MG63 (cell line): Measurements from ENCODE around the gene DR1. TPM values are rescaled to one million over a fixed set of nuclear protein-coding genes. Genes with fewer than 3 reads are reported as not detected.
"Not testable (repeated sequence)": the region's sequence is repeated elsewhere in the genome, so short reads cannot be mapped to it uniquely, and the experiment has no call there.

Source experiments
- DNase-seq: peaks from one replicate; pipeline ENCODE4 v3.0.0-alpha.2; 2020
- H3K27me3 ChIP-seq: fragments of 250-450 bp; sonication (Bioruptor Pico); 2 replicates; pipeline ENCODE4 v1.5.1; 2020; ENCODE audit warnings: mild to moderate bottlenecking, moderate library complexity
- H3K36me3 ChIP-seq: fragments of 250-450 bp; sonication (Bioruptor Pico); 2 replicates; pipeline ENCODE4 v1.5.1; 2020; ENCODE audit warnings: mild to moderate bottlenecking, moderate library complexity
- H3K4me3 ChIP-seq: fragments of 250-450 bp; sonication (Bioruptor Pico); 2 replicates; pipeline ENCODE4 v1.5.1; 2020; ENCODE audit warnings: mild to moderate bottlenecking, moderate library complexity
- H3K9me3 ChIP-seq: fragments of 250-450 bp; sonication (Bioruptor Pico); 2 replicates; pipeline ENCODE4 v1.5.1; 2020; ENCODE audit warnings: mild to moderate bottlenecking, moderate library complexity
- total RNA-seq: library from RNA; depleted of rRNA; stranded (reverse); fragments of >200 nt; shearing (Covaris generic); gene quantifications from 2 replicates; pipeline ENCODE4 v1.2.3, GENCODE V29; 2014; ENCODE audit warnings: low replicate concordance

Gene DR1
- total RNA-seq, 1 experiment from 2014 or later, result 50.0 TPM

DNA sequence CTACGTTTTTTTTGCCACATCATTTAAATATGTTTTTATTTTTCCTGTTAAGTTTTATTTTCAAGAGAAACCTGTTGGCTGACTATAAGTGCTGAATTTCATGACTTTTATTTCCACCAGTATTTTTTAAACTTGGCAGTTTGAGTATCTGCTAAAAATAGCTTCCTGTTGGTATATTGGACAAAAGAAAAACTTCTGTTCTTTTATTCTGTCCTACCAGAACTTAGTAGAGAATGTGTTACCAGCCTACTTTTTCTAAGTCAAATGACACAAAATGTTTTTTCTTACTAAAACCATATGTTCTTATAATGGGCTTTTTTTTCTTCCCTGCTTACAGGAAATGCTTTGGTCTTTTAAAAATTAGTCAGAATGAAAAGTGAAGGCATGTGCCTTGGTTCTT lies 7.6 kb downstream of the DR1 start:
- no peaks in the 10 kb centered on the region for H3K27me3 ChIP-seq
- no peaks in the 10 kb centered on the region for H3K9me3 ChIP-seq
- no peak overlapping the region for H3K4me3 ChIP-seq
- no peak for DNase-seq
- peaks cover 78% of the 10 kb centered on the region for H3K36me3 ChIP-seq

DNA sequence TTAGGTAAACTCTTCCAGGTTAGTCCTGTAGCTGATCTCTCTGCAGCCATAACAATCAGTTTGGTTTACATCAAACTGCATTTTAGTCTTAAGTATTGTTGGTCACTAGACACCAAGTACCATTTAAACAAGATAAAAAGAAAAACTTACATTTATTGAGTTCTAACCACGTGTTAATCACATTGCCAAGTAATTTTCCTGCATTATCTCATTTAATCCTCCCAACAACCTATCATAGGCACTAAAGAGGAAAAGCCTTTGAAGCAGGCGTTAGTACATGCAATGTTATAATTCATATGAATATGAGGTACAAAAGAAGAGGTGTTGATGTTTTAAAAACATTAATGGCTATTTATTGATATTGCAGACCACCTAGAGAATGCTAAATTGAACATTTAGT lies 9.0 kb downstream of the DR1 start:
- Histone ChIP-seq H3K27me3 (no peaks in the 10 kb centered on the region), H3K4me3 (no peak overlapping the region), H3K36me3 (peaks cover 79% of the 10 kb centered on the region), H3K9me3 (no peaks in the 10 kb centered on the region)
- DNase-seq, result no peak

DNA sequence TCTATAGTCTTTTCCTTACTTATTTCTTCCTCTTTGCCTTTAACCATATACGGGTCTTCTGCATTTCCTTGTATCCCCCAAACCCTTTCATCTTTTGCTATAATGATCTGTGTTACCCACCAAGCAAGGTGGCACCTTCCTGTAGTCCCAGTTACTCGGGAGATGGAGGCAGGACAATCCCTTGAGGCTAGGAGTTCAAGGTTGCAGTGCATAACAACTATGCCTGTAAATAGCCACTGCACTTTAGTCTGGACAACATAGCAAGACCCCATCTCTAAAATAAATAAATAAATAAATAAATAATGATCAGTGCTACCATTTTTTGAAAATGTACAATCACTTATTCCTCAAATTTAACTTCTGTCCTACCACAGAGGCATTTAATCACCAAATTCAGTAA lies 11.5 kb downstream of the DR1 start:
- H3K36me3 ChIP-seq, result peaks cover 76% of the 10 kb centered on the region
- no peak overlapping the region for H3K4me3 ChIP-seq
- DNase-seq, result no peak
- H3K27me3 ChIP-seq, result no peaks in the 10 kb centered on the region
- H3K9me3 ChIP-seq, result no peaks in the 10 kb centered on the region

DNA sequence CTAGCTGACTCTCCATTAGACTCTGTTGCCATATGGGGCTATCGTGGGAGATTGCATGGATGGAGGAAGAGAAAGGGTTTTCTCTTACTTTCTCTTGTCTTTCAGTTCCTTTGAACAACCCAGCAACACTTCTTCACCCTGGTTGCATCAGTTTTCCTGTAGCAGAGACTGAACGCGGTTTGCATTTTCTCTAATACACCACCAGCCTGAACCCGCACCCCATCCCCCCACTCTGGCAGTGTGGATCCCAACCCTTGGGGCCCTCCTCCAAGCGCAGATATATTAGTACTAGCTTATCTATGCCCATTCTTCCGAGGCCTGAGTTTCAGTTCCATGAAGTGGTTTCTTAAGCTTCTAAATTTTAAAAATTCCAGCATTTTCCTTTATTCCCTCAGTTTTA lies 12.6 kb downstream of the DR1 start:
- Histone ChIP-seq H3K9me3 (no peaks in the 10 kb centered on the region), H3K27me3 (no peaks in the 10 kb centered on the region), H3K4me3 (no peak overlapping the region), H3K36me3 (peaks cover 78% of the 10 kb centered on the region)
- no peak for DNase-seq

DNA sequence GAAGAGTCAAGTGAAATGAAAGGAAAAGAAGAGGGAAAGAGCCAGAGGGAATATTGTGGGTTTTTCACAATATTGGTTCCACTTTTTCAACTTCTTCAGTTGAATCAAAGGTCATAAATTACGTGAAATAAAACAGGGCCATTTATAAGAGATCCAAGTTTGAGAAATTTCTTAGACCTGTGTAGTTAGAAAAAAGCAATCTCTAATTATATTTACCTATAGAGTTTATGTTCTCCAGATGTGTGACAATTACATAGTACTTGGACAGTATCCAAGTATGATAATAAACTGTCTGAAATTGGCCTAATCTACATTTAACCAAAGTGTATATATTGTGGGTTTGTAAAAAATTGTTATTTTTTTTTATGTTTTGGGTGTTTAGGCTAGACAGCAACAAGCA lies 14.4 kb downstream of the DR1 start:
- no peak overlapping the region for H3K4me3 ChIP-seq
- DNase-seq, result no peak
- no peaks in the 10 kb centered on the region for H3K9me3 ChIP-seq
- no peaks in the 10 kb centered on the region for H3K27me3 ChIP-seq
- peaks cover 69% of the 10 kb centered on the region for H3K36me3 ChIP-seq

DNA sequence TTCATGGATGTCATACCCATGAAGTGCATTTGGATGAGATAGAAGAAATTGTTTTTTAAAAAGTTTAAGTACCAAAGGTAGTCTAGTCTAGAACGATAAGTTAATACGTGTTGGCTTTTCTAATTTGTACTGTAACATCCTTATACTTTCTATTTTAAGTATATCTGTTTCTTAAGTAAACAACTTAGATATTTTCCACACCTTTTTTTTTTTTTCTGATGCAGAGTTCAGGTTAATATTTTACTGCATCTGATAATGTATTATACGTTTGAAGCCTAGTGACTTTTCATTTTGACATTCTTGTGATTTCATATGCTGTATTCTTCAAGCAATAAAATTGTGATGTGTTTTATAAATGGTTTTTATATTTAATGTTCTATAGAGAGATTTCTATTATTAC lies 16.5 kb downstream of the DR1 start:
- Histone ChIP-seq H3K36me3 (peaks cover 68% of the 10 kb centered on the region), H3K4me3 (no peak overlapping the region), H3K27me3 (no peaks in the 10 kb centered on the region), H3K9me3 (no peaks in the 10 kb centered on the region)
- no peak for DNase-seq

DNA sequence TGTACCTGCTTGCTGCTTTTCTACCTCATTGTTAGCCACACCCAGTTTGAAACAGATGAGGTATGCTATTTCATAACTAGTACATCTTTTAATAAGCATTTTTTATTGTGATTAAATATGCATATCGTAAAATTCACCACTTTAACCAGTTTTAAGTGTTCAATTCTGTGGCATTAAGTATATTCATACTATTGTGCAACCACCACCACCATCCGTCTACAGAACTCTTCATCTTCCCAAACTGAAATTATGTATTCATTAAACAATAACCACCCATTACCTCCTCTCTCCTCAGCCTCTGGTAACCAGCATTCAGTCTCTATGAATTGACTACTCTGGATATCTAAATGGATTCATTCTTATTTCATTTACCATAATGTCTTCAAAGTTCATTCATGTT lies 20.1 kb downstream of the DR1 start:
- H3K4me3 ChIP-seq, result no peak overlapping the region
- no peak for DNase-seq
- H3K9me3 ChIP-seq, result no peaks in the 10 kb centered on the region
- peaks cover 50% of the 10 kb centered on the region for H3K36me3 ChIP-seq
- H3K27me3 ChIP-seq, result no peaks in the 10 kb centered on the region

DNA sequence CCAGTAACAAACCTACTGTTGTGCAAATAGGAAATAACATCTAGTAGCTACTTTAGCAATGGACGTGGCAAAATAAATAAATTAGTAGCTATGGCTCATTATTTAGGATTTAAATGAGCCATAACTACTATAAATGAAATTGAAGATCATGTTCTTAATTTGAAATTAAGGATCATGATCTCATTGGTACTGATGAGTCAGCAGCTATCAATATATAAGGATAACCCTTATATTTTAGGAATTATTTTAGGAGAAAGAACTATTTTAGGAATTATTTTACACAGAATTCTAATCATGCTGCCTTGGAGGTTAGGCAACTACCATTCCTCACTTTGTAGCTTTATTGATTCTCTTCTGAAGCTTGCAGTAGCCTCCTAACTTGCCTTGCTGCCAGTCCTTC lies 24.0 kb downstream of the DR1 start:
- Histone ChIP-seq H3K4me3 (no peak overlapping the region), H3K9me3 (0 out of 2 replicates have a peak, but pooled peaks cover 2% of the 10 kb centered on the region), H3K27me3 (no peaks in the 10 kb centered on the region), H3K36me3 (peaks cover 41% of the 10 kb centered on the region)
- DNase-seq, result no peak

DNA sequence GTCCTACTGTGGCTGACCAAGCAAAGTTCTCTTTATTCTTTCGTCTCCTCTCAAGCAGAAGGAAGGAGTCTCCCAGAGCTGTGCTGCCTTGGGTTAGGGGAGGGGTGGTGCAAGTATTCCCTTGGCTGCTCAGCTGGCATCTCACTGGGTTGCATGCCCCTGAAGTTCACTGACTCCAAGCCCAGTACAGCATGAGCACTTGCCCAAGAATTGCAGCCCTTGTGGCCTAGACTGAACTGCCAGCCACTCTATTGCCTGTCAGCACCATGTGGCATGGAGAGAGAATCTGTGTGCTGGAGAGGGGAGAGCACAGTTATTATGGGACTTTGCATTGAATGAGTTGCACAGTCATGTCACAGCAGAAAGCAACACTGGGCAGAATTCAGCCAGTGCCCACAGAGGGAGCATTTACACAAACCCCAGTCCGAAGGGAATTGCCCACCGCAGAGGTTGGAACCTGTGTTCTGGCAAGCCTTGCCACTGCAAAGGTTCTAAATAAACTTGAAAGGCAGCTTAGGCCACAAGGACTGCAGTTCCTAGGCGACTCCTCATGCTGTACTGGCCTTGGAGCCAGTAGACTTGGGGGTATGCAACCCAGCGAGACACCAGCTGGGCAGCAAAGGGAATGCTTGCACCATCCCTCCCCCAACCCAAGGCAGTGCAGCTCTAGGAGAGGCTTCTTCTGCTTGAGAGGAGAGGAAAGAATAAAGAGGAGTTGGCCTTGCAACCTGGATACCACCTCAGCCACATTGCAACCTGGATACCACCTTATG lies 28.8 kb downstream of the DR1 start:
- Histone ChIP-seq H3K36me3 (peaks cover 7% of the 10 kb centered on the region), H3K27me3 (no peaks in the 10 kb centered on the region), H3K4me3 (no peak overlapping the region), H3K9me3 (peaks cover 4% of the 10 kb centered on the region; the same call in 1 of the 2 replicates)
- DNase-seq, result no peak

DNA sequence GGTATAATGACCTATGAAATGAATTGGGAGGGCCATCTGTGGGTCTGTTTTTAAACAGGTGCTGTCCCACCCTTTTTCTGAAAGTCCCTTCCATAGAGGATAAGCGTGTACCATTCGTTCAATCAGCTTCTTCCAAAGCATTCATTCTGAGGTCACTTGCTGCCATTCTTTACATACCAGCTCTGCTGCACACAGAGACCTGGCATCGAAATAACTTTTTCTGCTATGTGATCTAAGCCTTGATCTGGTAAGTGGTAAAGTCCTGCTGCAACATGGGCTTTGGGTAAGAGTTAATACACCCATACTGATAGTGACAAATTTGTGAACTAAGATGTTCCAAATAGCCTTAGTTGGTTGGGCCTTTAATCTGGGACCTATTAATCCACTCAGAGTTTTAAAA lies 38.9 kb downstream of the DR1 start:
- peaks cover 5% of the 10 kb centered on the region for H3K9me3 ChIP-seq
- peaks cover 5% of the 10 kb centered on the region; the same call in 1 of the 2 replicates for H3K36me3 ChIP-seq
- no peak overlapping the region for H3K4me3 ChIP-seq
- no peak for DNase-seq
- H3K27me3 ChIP-seq, result no peaks in the 10 kb centered on the region

DNA sequence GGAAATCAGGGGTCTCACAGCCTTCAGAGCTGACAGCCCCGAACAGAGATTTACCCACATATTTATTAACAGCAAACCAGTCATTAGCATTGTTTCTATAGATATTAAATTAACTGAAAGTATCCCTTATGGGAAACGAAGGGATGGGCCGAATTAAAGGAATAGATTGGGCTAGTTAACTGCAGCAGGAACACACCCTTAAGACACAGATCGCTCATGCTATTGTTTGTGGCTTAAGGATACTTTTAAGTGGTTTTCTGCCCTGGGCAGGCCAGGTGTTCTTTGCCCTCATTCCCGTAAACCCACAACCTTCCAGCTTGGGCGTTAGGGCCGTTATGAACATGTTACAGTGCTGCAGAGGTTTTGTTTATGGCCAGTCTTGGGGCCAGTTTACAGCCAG lies 40.6 kb downstream of the DR1 start:
- H3K4me3 ChIP-seq, DNase-seq, H3K36me3 ChIP-seq, H3K9me3 ChIP-seq, H3K27me3 ChIP-seq: not testable (repeated sequence)

DNA sequence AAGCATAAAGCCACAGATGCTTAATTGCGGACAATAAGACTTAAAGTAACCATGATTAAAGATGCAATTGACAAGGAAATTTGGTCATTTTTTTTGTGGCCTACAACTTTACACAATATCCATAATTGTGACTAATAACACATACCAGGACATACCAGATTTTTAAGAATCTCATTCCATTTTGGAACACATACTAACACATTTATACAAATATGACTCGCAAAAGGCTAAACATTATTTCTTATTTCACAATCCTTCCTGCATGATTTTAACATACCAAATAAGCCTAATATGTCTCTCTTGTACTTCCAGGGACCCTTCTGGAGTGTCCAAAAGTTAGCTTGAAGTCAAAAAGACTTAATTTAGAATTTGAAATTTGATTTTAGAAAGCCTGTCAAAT lies 48.8 kb downstream of the DR1 start:
- Histone ChIP-seq H3K27me3 (no peaks in the 10 kb centered on the region), H3K9me3 (peaks cover 4% of the 10 kb centered on the region; the same call in 1 of the 2 replicates), H3K4me3 (no peak overlapping the region), H3K36me3 (no peaks in the 10 kb centered on the region)
- no peak for DNase-seq

DNA sequence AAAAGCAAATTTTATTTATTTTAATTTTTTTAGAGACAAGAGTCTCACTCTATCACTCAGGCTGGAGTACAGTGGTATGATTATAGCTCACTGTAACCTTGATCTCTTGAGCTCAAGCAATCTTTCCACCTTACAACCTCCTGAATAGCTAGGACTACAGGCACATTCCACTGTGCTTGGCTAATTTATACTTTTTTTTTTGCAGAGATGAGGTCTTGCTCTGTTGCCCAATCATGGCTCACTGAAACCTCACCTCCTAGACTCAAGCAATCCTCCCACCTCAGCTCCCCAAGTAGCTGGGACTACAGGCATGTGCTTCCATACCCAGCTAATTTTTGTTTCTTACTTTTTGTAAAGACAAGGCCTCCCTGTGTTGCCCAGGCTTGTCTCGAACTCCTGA lies 49.5 kb downstream of the DR1 start:
- no peaks in the 10 kb centered on the region for H3K36me3 ChIP-seq
- no peak overlapping the region for H3K4me3 ChIP-seq
- peaks cover 4% of the 10 kb centered on the region; the same call in 1 of the 2 replicates for H3K9me3 ChIP-seq
- H3K27me3 ChIP-seq, result no peaks in the 10 kb centered on the region
- no peak for DNase-seq

DNA sequence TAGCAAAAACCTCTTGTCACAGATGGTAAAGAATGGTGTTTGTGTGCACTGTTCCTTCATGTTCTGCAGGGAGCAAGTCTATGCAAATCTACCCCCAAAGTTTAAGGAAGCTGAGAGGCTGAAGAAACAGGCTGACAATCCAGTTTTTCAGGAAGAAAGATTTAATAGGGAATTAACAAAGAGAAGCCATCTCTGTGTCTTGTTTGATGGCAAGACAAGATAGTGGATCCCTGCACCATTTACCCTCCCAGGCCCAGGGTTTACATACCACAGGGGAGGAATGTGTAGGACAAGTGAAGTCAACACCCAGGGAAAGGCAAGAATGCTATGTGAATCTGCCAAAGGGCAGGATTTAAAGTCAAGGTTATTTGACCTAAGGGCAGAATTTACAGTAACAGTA lies 54.1 kb downstream of the DR1 start:
- Histone ChIP-seq H3K27me3 (no peaks in the 10 kb centered on the region), H3K9me3 (peaks cover 4% of the 10 kb centered on the region; the same call in 1 of the 2 replicates), H3K4me3 (no peak overlapping the region), H3K36me3 (no peaks in the 10 kb centered on the region)
- DNase-seq, result no peak

DNA sequence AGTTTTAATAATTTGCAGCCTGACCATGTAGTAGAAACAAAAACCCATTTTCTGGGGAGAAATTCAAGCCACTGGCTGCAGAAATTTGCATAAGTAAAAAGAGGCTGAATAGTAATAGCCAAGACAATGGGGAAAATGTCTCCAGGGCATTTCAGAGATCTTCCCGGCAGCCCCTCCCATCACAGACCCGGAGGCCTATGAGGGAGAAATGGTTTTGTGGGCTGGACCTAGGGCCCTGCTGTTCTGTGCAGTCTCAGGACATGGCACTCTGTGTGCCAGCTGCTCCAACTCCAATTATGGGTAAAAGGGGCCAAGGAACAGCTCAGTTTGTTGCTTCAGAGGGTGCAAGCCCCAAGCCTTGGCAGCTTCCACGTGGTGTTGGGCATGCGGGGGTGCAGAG lies 62.5 kb downstream of the DR1 start:
- no peak for DNase-seq
- peaks cover 5% of the 10 kb centered on the region; the same call in 1 of the 2 replicates for H3K9me3 ChIP-seq
- no peaks in the 10 kb centered on the region for H3K36me3 ChIP-seq
- H3K4me3 ChIP-seq, result no peak overlapping the region
- H3K27me3 ChIP-seq, result no peaks in the 10 kb centered on the region

DNA sequence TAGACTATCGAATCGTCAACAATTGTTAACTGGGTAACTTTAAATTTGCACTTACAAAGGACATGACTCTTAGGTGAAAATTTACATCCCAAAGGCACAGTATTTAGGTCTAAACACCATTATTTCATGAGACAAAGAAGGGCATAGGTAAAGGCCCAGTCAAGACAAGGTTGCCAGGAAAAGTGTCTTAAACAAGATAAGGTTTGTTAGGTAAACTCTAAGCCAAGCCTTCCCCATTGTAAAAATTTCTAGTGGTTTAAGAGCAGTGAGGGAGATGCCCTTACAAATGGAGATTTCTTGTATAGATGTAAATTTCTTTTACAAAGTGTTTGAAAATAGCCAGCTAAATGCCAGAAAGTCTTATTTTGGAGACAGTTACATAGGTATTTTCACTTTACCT lies 65.3 kb downstream of the DR1 start:
- Histone ChIP-seq H3K27me3 (no peaks in the 10 kb centered on the region), H3K4me3 (no peak overlapping the region), H3K36me3 (no peaks in the 10 kb centered on the region), H3K9me3 (peaks cover 5% of the 10 kb centered on the region; the same call in 1 of the 2 replicates)
- DNase-seq, result no peak

DNA sequence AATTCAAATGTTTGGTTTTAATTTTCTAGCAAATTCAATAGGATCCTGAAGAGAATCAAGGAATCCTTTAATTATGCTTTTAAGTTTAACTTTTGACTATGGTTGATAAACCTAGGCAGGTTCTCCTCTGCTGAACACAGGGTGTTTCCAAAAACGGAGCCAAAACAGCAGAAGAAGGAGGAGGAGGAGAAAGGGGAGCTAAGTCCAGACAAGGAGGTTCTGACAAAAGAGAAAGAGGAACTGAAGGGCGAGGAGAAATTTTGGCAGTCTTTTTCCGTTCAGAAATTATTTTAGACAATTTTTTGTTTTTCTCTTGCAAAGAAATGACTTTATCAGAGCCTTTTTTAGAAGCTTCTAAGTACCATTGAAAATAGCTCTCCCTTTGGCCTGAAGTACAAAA lies 69.0 kb downstream of the DR1 start:
- no peak for DNase-seq
- Histone ChIP-seq H3K36me3 (no peaks in the 10 kb centered on the region), H3K27me3 (no peaks in the 10 kb centered on the region), H3K9me3 (no peaks in the 10 kb centered on the region), H3K4me3 (no peak overlapping the region)

DNA sequence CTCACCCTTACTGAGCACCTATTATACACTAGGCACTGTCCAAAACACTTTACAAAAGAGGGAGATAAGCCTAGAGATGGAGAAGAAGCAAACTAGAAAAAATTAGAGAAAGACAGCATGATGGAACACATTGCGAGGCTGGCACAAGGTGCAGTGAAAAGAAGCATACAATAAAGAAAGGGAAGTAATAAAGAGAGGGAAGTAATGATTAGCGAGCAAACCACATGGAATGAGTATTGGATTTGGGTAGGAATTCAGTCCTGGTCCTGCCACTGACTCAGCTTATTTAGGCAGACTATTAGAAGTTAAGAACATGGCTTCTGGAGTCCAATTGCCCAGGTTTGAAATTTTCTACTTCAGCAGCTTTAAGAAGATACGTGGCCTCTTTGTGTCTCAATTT lies 69.6 kb downstream of the DR1 start:
- Histone ChIP-seq H3K9me3 (no peaks in the 10 kb centered on the region), H3K36me3 (no peaks in the 10 kb centered on the region), H3K27me3 (no peaks in the 10 kb centered on the region), H3K4me3 (no peak overlapping the region)
- no peak for DNase-seq
